Left cardiac atrium (tissue), 4 donors: ENCODE results near the gene TRABD2B. TPM values are rescaled to one million over a fixed set of nuclear protein-coding genes. Genes with fewer than 3 reads are reported as not detected.

Experiments
- ATAC-seq, 2 donors: fragments of 200-7000 bp; cut with Tn5 transposase; one replicate each; pipeline ENCODE4 v1.9.1; 2020; ENCODE audit warnings: mild to moderate bottlenecking in 2 of 2, moderate library complexity in 2 of 2
- DNase-seq: peaks from one replicate; pipeline ENCODE4 v3.0.0-alpha.2; 2020
- intact Hi-C, 2 donors: fragments of 100-400 bp; cut with DNase I; formaldehyde crosslinking; loops; one replicate each; pipeline versions ENCODE4 v1.14.1 to v1.15.1; 2022 to 2023
- total RNA-seq, 2 donors: library from RNA; stranded (reverse); fragmentation: NEBNext Ultra II Directional; extraction: Animal tissue kit (Norgen Biotek cat#: 25700); gene quantifications; one replicate each; pipeline ENCODE4 v1.2.1, GENCODE V29; 2021
- donor health status: DM: no; HTN: yes; CAD: no.
- donor health status: DM: no; HTN: yes; CAD: no; lungs with severe emphysema.
- donor health status: DM: yes; HTN: yes; CAD: no.
- donor health status: Dilated cardiomyopathy.

Gene TRABD2B
- total RNA-seq, 2 donors from 2014 or later = 6.2 to 7.6 TPM

DNA sequence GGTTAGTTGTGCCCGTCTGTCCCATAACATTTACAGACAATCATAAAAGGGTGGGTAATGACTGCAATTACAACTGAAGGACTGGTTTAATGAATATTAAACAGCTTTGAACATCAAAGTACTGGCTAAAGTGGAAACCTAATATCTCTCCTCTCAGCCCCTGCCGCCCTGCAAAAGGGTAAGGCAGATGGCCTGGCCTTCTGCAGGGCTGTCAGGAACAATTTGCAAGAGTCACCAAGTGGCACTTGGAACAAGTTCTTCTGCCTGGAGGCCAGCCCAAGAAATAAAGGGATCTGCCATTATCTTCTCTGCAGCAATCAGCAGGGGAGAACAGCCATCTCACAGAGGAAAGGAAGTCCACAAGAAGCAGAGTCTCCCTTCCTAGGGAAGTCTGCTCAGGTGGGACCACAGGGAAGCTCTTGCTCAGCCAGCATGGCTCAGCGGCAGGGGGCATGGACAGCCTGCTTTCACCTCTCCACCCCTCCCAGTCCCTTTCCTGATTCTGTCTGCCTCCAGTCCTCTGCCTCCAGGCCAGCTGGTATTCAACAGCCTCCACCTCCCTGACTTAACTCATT, 96.1 kb downstream of the TRABD2B start:
- intact Hi-C loops = no loop called here
- no peak for DNase-seq
- no peak for ATAC-seq

DNA sequence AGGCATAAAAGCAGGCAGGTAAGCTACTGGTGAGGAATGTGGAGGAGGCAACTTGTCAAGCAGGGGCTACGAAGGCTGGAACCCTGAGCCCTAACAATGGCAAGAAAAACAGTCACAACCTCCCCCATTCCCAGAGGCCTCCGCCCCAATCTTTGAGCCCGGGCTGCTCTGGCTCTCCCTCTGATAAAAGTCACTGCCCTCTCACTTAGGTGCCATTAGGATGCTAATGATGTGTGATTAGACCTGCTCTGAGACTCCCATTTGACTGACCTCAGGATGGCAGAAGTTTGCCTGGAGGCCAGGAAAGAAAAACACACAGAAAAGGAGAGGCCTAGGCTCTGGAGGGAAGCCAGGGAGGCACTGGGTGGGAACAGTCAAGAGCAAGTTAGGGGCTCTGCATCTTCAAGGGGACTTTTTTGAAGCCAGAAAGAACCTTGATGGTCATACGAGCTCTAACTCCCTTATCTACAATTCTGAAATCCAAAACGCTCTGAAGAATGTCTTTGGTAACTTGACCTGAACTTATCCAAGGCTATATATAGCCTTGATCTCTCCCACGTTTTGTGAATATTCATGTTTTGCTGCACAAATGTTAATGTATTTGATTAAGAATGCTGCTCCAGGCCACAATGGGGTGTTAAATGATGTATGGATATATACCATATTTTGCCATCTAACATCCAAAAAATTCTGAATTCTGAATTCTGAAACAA, 98.9 kb downstream of the TRABD2B start:
- intact Hi-C loops = no loop called here
- no peak for DNase-seq

GRCh38 chr1:47895279-47896125, 101.7 kb downstream of the TRABD2B start:
- ATAC-seq (no peak), DNase-seq (no peak)
- intact Hi-C loops = no loop called here

More for the DNA sequence above, 98.9 kb downstream of the TRABD2B start:
- no peak for ATAC-seq

GRCh38 chr1:47894410-47895278, 102.5 kb downstream of the TRABD2B start:
- intact Hi-C loops = no loop called here
- ATAC-seq = peak in 1 of 2 donors; percentile 77
- peak; percentile 36 for DNase-seq

DNA sequence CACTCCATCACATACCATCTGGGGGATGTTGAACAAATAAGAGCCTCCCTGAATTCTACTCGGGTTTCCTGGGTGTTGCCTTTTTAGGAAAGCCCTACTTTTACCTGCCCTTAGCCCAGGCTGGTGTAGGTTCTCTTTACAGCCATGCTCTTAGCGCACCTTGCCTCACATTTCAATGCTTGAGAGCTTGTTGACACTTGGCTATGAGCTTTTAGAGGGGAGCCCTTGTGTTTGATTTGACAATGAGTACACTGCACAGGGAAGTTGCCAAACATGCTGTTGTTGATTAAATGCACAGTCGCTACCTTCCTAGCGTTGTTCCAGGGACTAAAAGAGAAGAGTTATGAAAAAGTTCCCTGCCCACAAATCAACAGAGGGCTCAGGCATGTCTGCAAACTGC, 103.8 kb downstream of the TRABD2B start:
- DNase-seq = no peak
- intact Hi-C loops = no loop called here
- no peak for ATAC-seq

- ATAC-seq = no peak
- intact Hi-C loops = no loop called here
Measured at GRCh38 chr1:47890779-47891178, 106.4 kb downstream of the TRABD2B start.

DNA sequence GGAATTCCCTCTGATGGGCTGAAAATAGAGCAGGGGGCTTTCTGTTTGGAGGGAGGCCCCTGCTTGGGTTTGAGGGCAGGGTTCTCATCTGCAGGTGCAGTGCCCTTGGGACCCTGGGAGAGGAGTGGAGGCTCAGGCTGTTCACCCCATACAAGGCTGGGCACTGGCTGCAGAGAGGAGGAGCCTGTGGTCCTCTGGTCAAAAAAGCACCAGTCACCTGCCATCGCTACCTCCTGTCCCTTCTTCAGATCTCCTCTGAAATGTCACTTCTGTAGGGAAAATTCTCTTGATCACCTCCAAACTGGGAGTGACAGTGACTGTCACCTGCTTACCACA, 108.9 kb downstream of the TRABD2B start:
- DNase-seq = no peak
- intact Hi-C loops = no loop called here
- no peak for ATAC-seq

More at GRCh38 chr1:47890779-47891178, 106.4 kb downstream of the TRABD2B start:
- DNase-seq = no peak

DNA sequence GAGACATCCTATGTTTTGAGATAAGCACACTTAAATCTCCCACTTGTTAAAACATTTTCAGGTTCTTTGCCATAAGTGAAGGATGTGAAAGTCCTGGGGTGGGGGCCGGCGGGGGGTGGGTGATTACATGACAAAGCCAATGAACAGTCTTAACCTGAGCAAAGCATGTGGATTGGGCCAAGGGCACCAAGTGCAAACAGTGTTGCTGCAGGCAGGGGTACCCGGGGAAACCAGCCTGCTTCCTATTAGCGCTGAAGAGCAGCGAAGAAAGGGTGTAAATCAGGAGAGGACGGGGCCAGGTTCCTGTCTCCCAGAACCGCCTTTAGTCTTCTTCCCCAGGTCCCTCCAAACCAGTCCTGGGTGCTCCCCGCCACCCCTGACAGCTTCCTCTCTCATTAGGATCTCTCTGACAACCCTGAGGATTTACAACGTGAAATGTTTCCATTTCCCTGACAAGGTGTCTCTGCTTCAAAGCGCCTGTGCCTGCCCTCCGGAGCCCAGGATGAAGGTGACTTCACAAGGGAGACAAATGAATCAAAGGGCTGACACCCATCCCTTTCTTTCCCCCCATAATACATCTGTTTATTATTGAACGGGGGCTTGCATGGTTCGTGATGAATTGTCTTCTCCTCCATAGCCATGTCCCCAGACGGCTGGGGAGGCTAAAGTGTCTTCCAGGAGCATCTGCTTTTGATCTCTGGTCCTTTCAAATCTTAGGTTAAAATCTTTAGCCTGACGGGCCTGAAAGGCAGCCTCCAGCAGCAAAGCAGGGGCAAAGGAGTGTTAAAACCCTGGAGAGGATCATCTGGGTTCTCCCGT, 109.5 kb downstream of the TRABD2B start:
- no peak for DNase-seq

GRCh38 chr1:47887060-47887459, 110.1 kb downstream of the TRABD2B start:
- intact Hi-C loops = no loop called here
- DNase-seq (no peak), ATAC-seq (no peak)

More for the DNA sequence above, 109.5 kb downstream of the TRABD2B start:
- no peak for ATAC-seq
- intact Hi-C loops = no loop called here

- ATAC-seq (no peak), DNase-seq (no peak)
- intact Hi-C loops = no loop called here
Measured at GRCh38 chr1:47886141-47886540, 111.0 kb downstream of the TRABD2B start.

GRCh38 chr1:47885062-47885830, 111.9 kb downstream of the TRABD2B start:
- intact Hi-C loops = no loop called here
- no peak for DNase-seq
- ATAC-seq = no peak

DNA sequence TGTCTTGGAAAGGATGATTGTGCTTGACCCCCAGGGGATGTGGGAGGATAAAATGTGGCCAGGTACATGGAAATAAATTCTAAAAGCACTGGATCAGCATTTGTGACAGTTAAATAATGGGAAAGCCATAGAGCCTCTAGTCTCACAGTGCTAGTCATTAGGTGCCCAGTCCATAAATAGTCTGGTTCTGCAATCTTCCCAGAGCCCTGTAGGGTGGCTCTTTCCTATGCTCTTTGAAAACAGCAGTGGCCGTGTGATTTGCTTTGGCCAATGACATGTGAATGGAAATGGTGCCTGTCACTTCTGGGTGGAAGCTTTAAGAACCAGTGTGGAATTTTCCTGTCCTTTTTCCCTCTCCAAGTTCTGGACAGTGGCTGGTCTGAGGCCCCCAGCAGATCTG, 113.2 kb downstream of the TRABD2B start:
- intact Hi-C loops = no loop called here
- DNase-seq (no peak), ATAC-seq (no peak)

DNA sequence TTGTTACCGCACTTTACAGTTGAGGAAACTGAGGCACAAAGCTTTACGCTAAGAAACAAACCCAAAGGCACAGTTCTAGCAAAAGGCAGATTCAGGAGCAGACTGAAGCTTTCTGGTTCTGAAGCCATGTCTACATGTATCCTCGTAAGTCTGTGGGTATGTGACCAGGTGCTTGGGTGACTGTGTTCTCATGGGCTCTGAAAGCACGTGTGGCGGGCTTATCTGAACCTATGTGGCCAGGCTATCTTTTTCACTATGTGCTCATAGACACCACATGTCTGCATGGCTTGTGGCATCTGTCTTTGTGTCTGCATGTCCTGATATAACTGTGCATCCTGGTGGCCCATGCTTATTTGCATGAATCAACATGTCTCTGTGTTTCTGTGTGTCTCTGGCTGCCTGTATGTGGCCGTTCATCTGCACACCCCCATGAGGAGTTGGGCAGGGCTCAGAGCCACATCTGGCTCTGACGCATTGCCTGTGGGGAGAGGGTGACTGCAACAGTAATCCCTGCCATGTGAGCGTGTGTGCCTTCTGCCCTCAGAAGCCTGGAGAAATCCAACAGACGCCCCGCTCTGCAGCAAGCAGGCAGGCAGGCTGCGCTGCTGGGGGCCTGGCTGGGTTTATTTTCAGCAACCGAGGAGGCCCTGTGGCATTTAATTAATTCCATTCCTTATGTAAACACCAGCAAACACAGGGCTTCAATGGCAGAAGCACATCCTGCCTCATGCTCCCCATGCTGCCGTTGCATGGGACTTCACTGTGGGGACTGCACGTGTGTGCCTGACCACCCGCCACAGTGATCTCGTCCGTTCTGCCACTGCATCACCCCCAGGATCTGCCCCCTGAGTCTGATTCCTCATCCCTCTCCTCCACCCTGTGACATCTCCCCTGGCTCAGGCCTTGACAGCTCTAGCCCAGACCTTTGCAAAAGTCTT, 115.4 kb downstream of the TRABD2B start:
- intact Hi-C loops = no loop called here
- no peak for DNase-seq
- peak; percentile 68 to 69 for ATAC-seq

- no peak for ATAC-seq
- intact Hi-C loops = no loop called here
Measured at GRCh38 chr1:47876587-47876963, 120.6 kb downstream of the TRABD2B start.

GRCh38 chr1:47875831-47876586, 121.2 kb downstream of the TRABD2B start:
- intact Hi-C loops = no loop called here
- no peak for DNase-seq
- ATAC-seq = peak; percentile 56 to 77

More at GRCh38 chr1:47876587-47876963, 120.6 kb downstream of the TRABD2B start:
- DNase-seq = no peak

DNA sequence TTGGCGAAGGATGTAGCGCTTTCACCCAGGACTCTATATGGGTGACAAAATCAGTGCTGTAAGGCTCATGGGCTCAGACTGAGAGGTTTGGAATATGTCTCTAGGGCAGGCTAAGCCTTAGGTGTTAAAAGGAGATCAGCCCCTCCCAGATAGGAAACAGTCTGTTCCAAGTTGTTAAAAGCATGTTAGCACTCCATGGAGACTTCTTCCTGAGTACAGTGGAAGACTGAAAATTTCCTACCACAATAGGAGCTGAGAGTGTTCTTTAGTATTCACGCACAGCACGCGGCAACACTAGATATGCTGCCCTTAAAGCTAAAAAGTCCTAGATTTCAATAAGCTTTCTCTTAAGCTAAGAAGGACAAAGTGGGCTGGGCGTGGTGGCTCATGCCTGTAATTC, 122.1 kb downstream of the TRABD2B start:
- DNase-seq (no peak), ATAC-seq (no peak)
- intact Hi-C loops = no loop called here
